Subcutaneous abdominal adipose tissue (tissue), 5 donors: ENCODE results near the gene CD63.

ENCODE experiments used
- H3K27ac ChIP-seq: one replicate; pipeline ENCODE4 v1.7.0; 2013; ENCODE audit warnings: low read depth, mild to moderate bottlenecking, inconsistent platforms, low read length, moderate library complexity
- H3K27me3 ChIP-seq, 5 donors: one replicate each; pipeline ENCODE4 v1.7.0; 2013; ENCODE audit warnings: low read length in 5 of 5, inconsistent platforms in 1 of 5; ENCODE audit not compliant: control insufficient read depth in 5 of 5, insufficient read depth in 4 of 5
- H3K36me3 ChIP-seq, 5 donors: one replicate each; pipeline ENCODE4 v1.7.0; 2013; ENCODE audit warnings: low read length in 5 of 5; ENCODE audit not compliant: control insufficient read depth in 5 of 5, insufficient read depth in 5 of 5
- H3K4me1 ChIP-seq, 5 donors: one replicate each; pipeline ENCODE4 v1.7.0; 2013; ENCODE audit warnings: low read length in 5 of 5, mild to moderate bottlenecking in 3 of 5, moderate library complexity in 1 of 5; ENCODE audit not compliant: control insufficient read depth in 5 of 5, insufficient read depth in 5 of 5
- H3K4me3 ChIP-seq, 5 donors: one replicate each; pipeline ENCODE4 v1.7.0; 2013; ENCODE audit warnings: low read length in 5 of 5, low read depth in 1 of 5
- H3K9ac ChIP-seq, 5 donors: one replicate each; pipeline ENCODE4 v1.7.0; 2013; ENCODE audit warnings: low read length in 5 of 5, mild to moderate bottlenecking in 4 of 5, moderate library complexity in 3 of 5
- H3K9me3 ChIP-seq, 5 donors: one replicate each; pipeline ENCODE4 v1.7.0; 2013; ENCODE audit warnings: low read length in 5 of 5; ENCODE audit not compliant: control insufficient read depth in 5 of 5
- donor health status: healthy.
- donor health status: healthy.
- donor health status: healthy.
- donor health status: healthy.
- donor health status: healthy.

The CD63 gene

GRCh38 chr12:55681142-55682077 is 47.4 kb downstream of the CD63 start:
- peaks cover 0 to 6% (median 0%) of the 10 kb centered on the region in 5 donors for H3K27me3 ChIP-seq
- H3K9ac ChIP-seq = no peak overlapping the region
- H3K4me1 ChIP-seq = peaks cover 2 to 16% (median 13%) of the 10 kb centered on the region in 5 donors
- peak overlapping the region; percentile 62 for H3K27ac ChIP-seq
- H3K36me3 ChIP-seq = peaks cover 0 to 17% (median 16%) of the 10 kb centered on the region in 5 donors
- no peaks in the 10 kb centered on the region for H3K9me3 ChIP-seq
- H3K4me3 ChIP-seq = peak overlapping the region in 3 of 5 donors; percentile 34 to 48 (median 43)

GRCh38 chr12:55679691-55680090 is 49.1 kb downstream of the CD63 start:
- Histone ChIP-seq H3K9ac (no peak overlapping the region), H3K4me1 (peaks cover 2 to 16% (median 13%) of the 10 kb centered on the region in 5 donors), H3K9me3 (no peaks in the 10 kb centered on the region), H3K36me3 (peaks cover 0 to 3% (median 0%) of the 10 kb centered on the region in 5 donors), H3K27ac (no peak overlapping the region), H3K4me3 (no peak overlapping the region), H3K27me3 (peaks cover 0 to 4% (median 0%) of the 10 kb centered on the region in 5 donors)

GRCh38 chr12:55676707-55677106 is 52.1 kb downstream of the CD63 start:
- H3K27ac ChIP-seq = no peak overlapping the region
- peaks cover 2 to 11% (median 8%) of the 10 kb centered on the region in 5 donors for H3K4me1 ChIP-seq
- no peak overlapping the region for H3K9ac ChIP-seq
- no peaks in the 10 kb centered on the region for H3K9me3 ChIP-seq
- H3K4me3 ChIP-seq = no peak overlapping the region
- peaks cover 0 to 2% (median 0%) of the 10 kb centered on the region in 5 donors for H3K27me3 ChIP-seq
- H3K36me3 ChIP-seq = no peaks in the 10 kb centered on the region

- Histone ChIP-seq H3K4me1 (peaks cover 0 to 3% (median 0%) of the 10 kb centered on the region in 5 donors), H3K27me3 (no peaks in the 10 kb centered on the region), H3K4me3 (no peak overlapping the region), H3K27ac (no peak overlapping the region), H3K9me3 (no peaks in the 10 kb centered on the region), H3K9ac (no peak overlapping the region), H3K36me3 (no peaks in the 10 kb centered on the region)
These were observed 53.1 kb downstream of the CD63 start for GRCh38 chr12:55675666-55676065.
